ENCODE measurements around the gene MGST2. TPM values are rescaled to one million over a fixed set of nuclear protein-coding genes. Genes with fewer than 3 reads are reported as not detected.
A peak's percentile ranks its signal among the peaks of the same experiment; 100 is the strongest.

Gene MGST2
- total RNA-seq, 1 donor from 2014 or later, result 43.2 TPM

DNA sequence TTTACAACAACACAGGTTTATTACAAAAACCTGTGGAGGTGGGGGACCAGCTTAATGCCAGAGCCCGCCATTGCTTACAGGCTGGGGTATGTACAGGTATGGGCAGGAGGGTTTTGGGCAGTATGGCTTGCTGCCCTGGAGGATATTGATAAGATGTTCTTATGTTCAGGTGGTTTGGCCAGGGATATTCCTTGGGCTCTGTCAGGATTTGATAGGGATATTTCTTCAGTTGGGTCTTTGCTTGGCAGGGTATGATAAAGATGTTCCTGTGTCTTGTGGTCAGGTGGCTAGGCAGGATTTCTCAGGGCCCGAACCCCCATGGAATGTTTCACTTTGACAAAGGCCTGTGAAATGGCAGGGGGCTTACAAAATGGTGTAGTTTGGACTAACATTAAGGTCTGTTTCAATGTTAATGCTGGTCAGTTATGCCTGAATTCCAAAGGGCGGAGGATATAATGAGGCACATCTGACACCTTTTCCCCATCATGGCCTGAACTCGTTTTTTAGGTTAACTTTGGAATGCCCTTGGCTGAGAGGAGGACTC lies 3.1 kb downstream of the MGST2 start:
- Mint-ChIP-seq H3K9me3 (peaks cover 6% of the 10 kb centered on the region), H3K36me3 (peaks cover 12% of the 10 kb centered on the region), H3K4me3 (peak overlapping the region; percentile 18), H3K27me3 (no peaks in the 10 kb centered on the region), H3K4me1 (ENCODE audit: unreplicated experiment) (peaks cover 43% of the 10 kb centered on the region), H3K27ac (peak overlapping the region; percentile 17)
- no peak for TF ChIP-seq CTCF (conservative IDR thresholded peaks at IDR 0.05)
- no peak for DNase-seq (ENCODE audit: extremely low spot score, unreplicated experiment)

- Mint-ChIP-seq H3K4me3 (no peak overlapping the region), H3K4me1 (ENCODE audit: unreplicated experiment) (peaks cover 43% of the 10 kb centered on the region), H3K27ac (no peak overlapping the region), H3K27me3 (no peaks in the 10 kb centered on the region), H3K36me3 (peaks cover 15% of the 10 kb centered on the region), H3K9me3 (peaks cover 6% of the 10 kb centered on the region)
- no peak for TF ChIP-seq CTCF (conservative IDR thresholded peaks at IDR 0.05)
- DNase-seq (ENCODE audit: extremely low spot score, unreplicated experiment), result no peak
Observed at GRCh38 chr4:139669335-139669734, 3.7 kb downstream of the MGST2 start.

DNA sequence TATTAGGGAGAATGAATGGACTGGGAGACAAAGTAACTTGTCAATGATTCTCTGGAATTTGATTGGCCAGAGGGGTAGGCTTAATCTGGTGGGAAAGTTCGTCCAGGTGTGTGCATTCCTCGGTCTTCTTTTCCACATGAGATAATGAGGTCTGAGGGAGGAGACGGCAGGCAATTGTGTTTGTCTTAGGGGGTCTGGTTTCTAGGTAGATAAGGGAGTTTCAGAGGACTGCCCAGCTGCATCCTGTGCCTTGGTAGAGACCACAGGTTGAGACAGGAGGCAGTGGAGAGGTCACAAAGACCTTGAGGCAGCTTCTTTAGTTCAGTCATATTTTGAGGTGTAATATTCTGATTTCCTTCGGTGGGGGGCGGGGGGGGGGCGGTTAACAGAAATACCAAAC lies 4.3 kb downstream of the MGST2 start:
- Mint-ChIP-seq H3K27me3 (no peaks in the 10 kb centered on the region), H3K9me3 (peaks cover 6% of the 10 kb centered on the region), H3K36me3 (peaks cover 15% of the 10 kb centered on the region), H3K27ac (peak overlapping the region; percentile 62), H3K4me1 (ENCODE audit: unreplicated experiment) (peaks cover 43% of the 10 kb centered on the region), H3K4me3 (peak overlapping the region; percentile 57)
- no peak for TF ChIP-seq CTCF (conservative IDR thresholded peaks at IDR 0.05)
- DNase-seq (ENCODE audit: extremely low spot score, unreplicated experiment), result no peak

DNA sequence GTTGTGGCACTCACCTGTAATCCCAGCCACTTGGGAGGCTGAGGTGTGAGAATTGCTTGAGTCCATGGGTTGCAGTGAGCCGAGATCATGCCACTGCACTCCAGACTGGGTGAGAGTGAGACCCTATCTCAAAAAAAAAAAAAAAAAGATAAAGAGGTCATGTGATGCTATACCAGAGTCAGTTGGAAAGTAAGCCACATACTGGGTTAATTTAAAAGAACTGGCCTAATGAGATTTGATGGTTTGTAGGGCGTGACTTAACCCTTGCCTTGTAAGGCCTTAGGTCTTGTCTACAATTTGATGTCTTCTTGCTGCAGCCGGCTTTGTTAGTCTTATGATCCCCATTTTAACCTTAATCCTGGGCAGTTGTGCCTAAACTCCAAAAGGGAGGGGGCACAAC lies 5.2 kb downstream of the MGST2 start:
- Mint-ChIP-seq H3K4me3 (no peak overlapping the region), H3K27ac (peak overlapping the region; percentile 29), H3K27me3 (no peaks in the 10 kb centered on the region), H3K9me3 (peaks cover 6% of the 10 kb centered on the region), H3K4me1 (ENCODE audit: unreplicated experiment) (peaks cover 38% of the 10 kb centered on the region), H3K36me3 (peaks cover 15% of the 10 kb centered on the region)
- DNase-seq (ENCODE audit: extremely low spot score, unreplicated experiment), result no peak
- TF ChIP-seq CTCF (conservative IDR thresholded peaks at IDR 0.05), result no peak

- DNase-seq (ENCODE audit: extremely low spot score, unreplicated experiment), result no peak
- Mint-ChIP-seq H3K9me3 (peaks cover 6% of the 10 kb centered on the region), H3K27ac (no peak overlapping the region), H3K27me3 (no peaks in the 10 kb centered on the region), H3K36me3 (peaks cover 18% of the 10 kb centered on the region), H3K4me1 (ENCODE audit: unreplicated experiment) (peaks cover 36% of the 10 kb centered on the region), H3K4me3 (no peak overlapping the region)
- TF ChIP-seq CTCF (conservative IDR thresholded peaks at IDR 0.05), result no peak
Observed at GRCh38 chr4:139672215-139672614, 6.6 kb downstream of the MGST2 start.

- H3K9me3 Mint-ChIP-seq, result peaks cover 6% of the 10 kb centered on the region
- H3K4me1 Mint-ChIP-seq (ENCODE audit: unreplicated experiment), result peaks cover 35% of the 10 kb centered on the region
- no peaks in the 10 kb centered on the region for H3K27me3 Mint-ChIP-seq
- DNase-seq (ENCODE audit: extremely low spot score, unreplicated experiment), result no peak
- peaks cover 18% of the 10 kb centered on the region for H3K36me3 Mint-ChIP-seq
- peak overlapping the region; percentile 42 for H3K27ac Mint-ChIP-seq
- TF ChIP-seq CTCF (conservative IDR thresholded peaks at IDR 0.05), result no peak
- H3K4me3 Mint-ChIP-seq, result no peak overlapping the region
Observed at GRCh38 chr4:139672732-139673131, 7.1 kb downstream of the MGST2 start.

All from type B pancreatic cell (in vitro differentiated cells).